Stimulated activated CD4-positive, alpha-beta T cell treated with anti-CD3 and anti-CD28 coated beads, Interleukin-15, amount 100 ng/mL, for 48 hours (primary cell): ENCODE data around the gene FAM217B.

ENCODE experiments used
- DNase-seq, 2 donors: peaks; one replicate each; pipeline ENCODE4 v3.0.0-alpha.2; 2020; ENCODE audit warnings: low read depth in 2 of 2

FAM217B gene

GRCh38 chr20:59940129-59940955, at the start of gene FAM217B, which contains the start of gene PPP1R3D:
Gene FAM217B (plus strand): TSS chr20:59940389. CDS start chr20:59943944, 3,555 bp downstream.
Gene PPP1R3D (minus strand): TSS chr20:59940305. CDS start chr20:59939931, 374 bp downstream.
- peak; percentile 80 to 85 for DNase-seq

GRCh38 chr20:59891581-59891980, 48.6 kb upstream of the FAM217B start:
- DNase-seq: no peak

- no peak for DNase-seq
Observed at GRCh38 chr20:59895908-59896307, 44.3 kb upstream of the FAM217B start.

- DNase-seq: no peak
Observed at GRCh38 chr20:59902470-59902869, 37.7 kb upstream of the FAM217B start.

- DNase-seq: no peak
Observed at GRCh38 chr20:59903621-59904020, 36.6 kb upstream of the FAM217B start.

- no peak for DNase-seq
Observed at GRCh38 chr20:59908855-59909254, 31.3 kb upstream of the FAM217B start.

GRCh38 chr20:59911041-59911440, 29.1 kb upstream of the FAM217B start:
- DNase-seq: no peak

- DNase-seq: no peak
Observed at GRCh38 chr20:59912609-59913008, 27.6 kb upstream of the FAM217B start.

GRCh38 chr20:59920944-59921343, 19.2 kb upstream of the FAM217B start:
- DNase-seq: no peak

- DNase-seq: no peak
Observed at GRCh38 chr20:59923514-59923913, 16.7 kb upstream of the FAM217B start.

- no peak for DNase-seq
Observed at GRCh38 chr20:59925359-59925758, 14.8 kb upstream of the FAM217B start.

- no peak for DNase-seq
Observed at GRCh38 chr20:59925899-59926298, 14.3 kb upstream of the FAM217B start.

- no peak for DNase-seq
Observed at GRCh38 chr20:59931511-59932312, 8.5 kb upstream of the FAM217B start.

- DNase-seq: no peak
Observed at GRCh38 chr20:59932616-59933295, 7.4 kb upstream of the FAM217B start.

- peak; percentile 21 to 41 for DNase-seq
Observed at GRCh38 chr20:59933296-59933848, 6.8 kb upstream of the FAM217B start, which contains the start of gene SYCP2. Gene SYCP2 (minus strand): TSS chr20:59933637. CDS start chr20:59922413, 11,224 bp downstream.

- DNase-seq: peak; percentile 53 to 66
Observed at GRCh38 chr20:59933849-59934585, 6.2 kb upstream of the FAM217B start.

- DNase-seq: no peak
Observed at GRCh38 chr20:59935457-59936185, 4.6 kb upstream of the FAM217B start.

- DNase-seq: no peak
Observed at GRCh38 chr20:59936409-59936808, 3.8 kb upstream of the FAM217B start.

GRCh38 chr20:59937150-59937549, 3.0 kb upstream of the FAM217B start:
- no peak for DNase-seq

- no peak for DNase-seq
Observed at GRCh38 chr20:59938221-59938620, 2.0 kb upstream of the FAM217B start.
